HepG2 (cell line): ENCODE measurements around the gene QPCT. TPM values are rescaled to one million over a fixed set of nuclear protein-coding genes. Genes with fewer than 3 reads are reported as not detected.
A peak's percentile ranks its signal among the peaks of the same experiment; 100 is the strongest.

Experiments
- ATAC-seq: fragments of 200-7000 bp; cut with Tn5 transposase; 3 replicates; pipeline ENCODE4 v1.9.1; 2020; ENCODE audit warnings: mild to moderate bottlenecking, moderate library complexity
- BruUV-seq: library from RNA; stranded (reverse); fragments of 400-500 nt; replicated peaks from 2 replicates; lab custom pipeline; 2021; lab: Mats Ljungman, UMichigan
- CTCF ChIA-PET: fragments of 300-600 bp; formaldehyde crosslinking; extraction: SDS; loops from one replicate; lab custom pipeline; 2021; ENCODE audit warnings: low total read pairs, inconsistent platforms, low intra/inter-chr PET ratio; lab: Yijun Ruan, JAX
- POLR2A ChIA-PET: fragments of 350-600 bp; sonication (Branson Sonifier 250); formaldehyde crosslinking; loops from one replicate; lab custom pipeline; 2020; ENCODE audit warnings: antibody characterized with exemption, inconsistent platforms; lab: Yijun Ruan, JAX
- DNase-seq: peaks from one replicate; pipeline ENCODE4 v3.0.0-alpha.2; 2015; ENCODE audit warnings: low spot score
- FAIRE-seq: peaks from 3 replicates; lab custom pipeline; 2011; peaks lifted over from hg19 to GRCh38; lab: Jason Lieb, UNC
- H2AFZ ChIP-seq: one replicate; pipeline ENCODE4 v1.6.1; 2011; ENCODE audit warnings: low read length, inconsistent platforms
- H3K27ac ChIP-seq: fragments of 300-600 bp; 3 replicates; pipeline ENCODE4 v1.8.0; 2011; ENCODE audit warnings: mixed run types, mild to moderate bottlenecking, mixed read lengths, low read length, inconsistent platforms; ENCODE audit not compliant: insufficient read depth; ENCODE audit errors: extremely low read length
- H3K27me3 ChIP-seq, 2 experiments: fragments of 200-600 bp in 1 of 2; 2 replicates in 1 of 2; 3 replicates in 1 of 2; pipeline versions ENCODE4 v1.6.0 to v1.8.0; 2011; ENCODE audit warnings: low read length in 2 of 2, mild to moderate bottlenecking in 2 of 2, moderate library complexity in 2 of 2, inconsistent platforms in 1 of 2; ENCODE audit not compliant: insufficient read depth in 2 of 2, control insufficient read depth in 1 of 2
- H3K36me3 ChIP-seq, 2 experiments: fragments of 200-600 bp in 1 of 2; replicated peaks in 1 of 2; 2 replicates in 1 of 2; 3 replicates in 1 of 2; pipeline versions ENCODE4 v1.5.1 to v1.8.0; 2011; ENCODE audit warnings: low read length in 2 of 2, inconsistent platforms in 1 of 2; ENCODE audit not compliant: insufficient read depth in 2 of 2, control insufficient read depth in 1 of 2
- H3K4me1 ChIP-seq: 2 replicates; pipeline ENCODE4 v1.5.1; 2012; ENCODE audit warnings: low read length, inconsistent platforms; ENCODE audit not compliant: insufficient read depth
- H3K4me2 ChIP-seq: 2 replicates; pipeline ENCODE4 v1.6.0; 2011; ENCODE audit warnings: low read depth, low read length, inconsistent platforms
- H3K4me3 ChIP-seq, 3 experiments: fragments of 200-600 bp in 1 of 3; sonication (generic), shearing (Covaris generic) in 1 of 3; replicated peaks in 1 of 3; 2 replicates each; pipeline ENCODE4 v1.5.1; 2011 to 2016; ENCODE audit warnings: low read length in 3 of 3, inconsistent platforms in 2 of 3, low read depth in 2 of 3, mild to moderate bottlenecking in 2 of 3, control low read depth in 1 of 3, mixed read lengths in 1 of 3; ENCODE audit not compliant: insufficient read depth in 1 of 3
- H3K79me2 ChIP-seq: one replicate; pipeline ENCODE4 v1.6.1; 2011; ENCODE audit warnings: low read length, inconsistent platforms; ENCODE audit not compliant: insufficient read depth
- H3K9ac ChIP-seq: 2 replicates; pipeline ENCODE4 v1.6.0; 2011; ENCODE audit warnings: mild to moderate bottlenecking, low read depth, low read length, inconsistent platforms; ENCODE audit not compliant: insufficient read depth
- H3K9me3 ChIP-seq: 2 replicates; pipeline ENCODE4 v1.5.1; 2012; ENCODE audit warnings: mild to moderate bottlenecking, low read length
- H4K20me1 ChIP-seq: 2 replicates; pipeline ENCODE4 v1.6.0; 2011; ENCODE audit warnings: inconsistent platforms, mild to moderate bottlenecking, low read length, moderate library complexity; ENCODE audit not compliant: insufficient read depth
- ATF6 ChIP-seq: sonication (generic); formaldehyde crosslinking; conservative IDR thresholded peaks from 2 replicates; pipeline ENCODE4 v1.4.0; 2020; ENCODE audit warnings: missing genetic modification reagents
- CBX2 ChIP-seq, 2 experiments: fragments of 200-600 bp in 1 of 2; sonication (generic); formaldehyde crosslinking in 1 of 2; IDR thresholded peaks; 2 replicates each; pipeline versions ENCODE4 v1.7.0 to v1.8.1; 2018 to 2022; ENCODE audit warnings: low read depth in 2 of 2, low read length in 1 of 2, mild to moderate bottlenecking in 1 of 2, missing genetic modification reagents in 1 of 2
- ELF3 ChIP-seq: IDR thresholded peaks from 2 replicates; pipeline ENCODE4 v1.6.1; 2016; ENCODE audit warnings: missing genetic modification reagents, missing compliant biosample characterization
- FOXC1 ChIP-seq: sonication (generic); formaldehyde crosslinking; IDR thresholded peaks from 2 replicates; pipeline ENCODE4 v1.8.0; 2022; ENCODE audit warnings: mild to moderate bottlenecking, missing genetic modification reagents, borderline replicate concordance
- NR2C2 ChIP-seq: sonication (generic); formaldehyde crosslinking; IDR thresholded peaks from 2 replicates; pipeline ENCODE4 v1.4.0; 2020; ENCODE audit warnings: missing genetic modification reagents, mild to moderate bottlenecking, moderate library complexity, borderline replicate concordance
- SIN3B ChIP-seq: fragments of 150-350 bp; IDR thresholded peaks from 2 replicates; pipeline ENCODE4 v1.6.1; 2014; ENCODE audit warnings: low read length
- WGBS: methylation state at CpG from one replicate; pipeline ENCODE4 v1.1.6; 2017; ENCODE audit warnings: low lambda C conversion rate; 5-methylcytosine and 5-hydroxymethylcytosine counted together
- in situ Hi-C: cut with HindIII; loops from 2 replicates; pipeline ENCODE4 v1.10.0; 2017; ENCODE audit warnings: low pct_unique_long_range_greater_than_20kb; ENCODE audit not compliant: extremely low pct_ligation_motif_present
- intact Hi-C: fragments of 100-400 bp; cut with micrococcal nuclease; formaldehyde crosslinking; loops from one replicate; pipeline ENCODE4 v1.10.0; 2022; ENCODE audit not compliant: unreplicated experiment
- polyA plus RNA-seq, 8 experiments: library from polyadenylated mRNA; depleted of rRNA in 3 of 8; stranded (reverse) in 7 of 8; unstranded in 1 of 8; fragments of >200 nt; fragmentation: Illumina TruSeq in 4 of 8; extraction: Trizol in 4 of 8; gene quantifications; 2 replicates each; pipeline versions ENCODE4 v1.2.1 to v1.2.3, GENCODE V29; 2011 to 2016; ENCODE audit warnings: low read depth in 4 of 8, missing spikeins in 1 of 8, mixed read lengths in 1 of 8; ENCODE audit not compliant: insufficient read depth in 1 of 8
- total RNA-seq, 5 experiments: library from RNA; depleted of rRNA; stranded (reverse); fragments of >200 nt; fragmentation: Illumina TruSeq; extraction: Trizol; gene quantifications; 2 replicates each; pipeline ENCODE4 v1.2.3, GENCODE V29; 2016; ENCODE audit warnings: low read depth in 1 of 5

Gene QPCT
- total and polyA plus RNA-seq, 2 of the 13 experiments (the other 11 are each of a cell fraction or from before 2014, with no cell fraction given): 0.77 to 1.2 TPM

GRCh38 chr2:37325625-37326071 is 18.8 kb upstream of the QPCT start (continued):
- TF ChIP-seq ATF6 (CRISPR knock-in tag) (no peak), SIN3B (no peak), NR2C2 (no peak), ELF3 (CRISPR knock-in tag) (no peak)

GRCh38 chr2:37326285-37326684 is 18.1 kb upstream of the QPCT start:
- in situ Hi-C loops (no loop called here), intact Hi-C loops (no loop called here)
- H3K79me2 ChIP-seq: peaks cover 28% of the 10 kb centered on the region
- no peak overlapping the region for H3K4me3 ChIP-seq
- 2% methylated on average over 2 of the region's 2 CpGs for WGBS
- no peaks in the 10 kb centered on the region for H3K9me3 ChIP-seq
- H3K27me3 ChIP-seq: peaks cover 3 to 20% of the 10 kb centered on the region in 2 experiments; a peak in 4 of 5 replicates
- no peak for ATAC-seq
- CTCF ChIA-PET: no interaction called here
- no peak overlapping the region for H3K27ac ChIP-seq
- BruUV-seq: no TSS peak
- no peak overlapping the region for H3K9ac ChIP-seq
- POLR2A ChIA-PET: no interaction called here
- TF ChIP-seq FOXC1 (no peak), CBX2 (IDR thresholded peaks at IDR 0.05; ENCODE audit: low read depth, low read length) (peak; percentile 61; the same call in 1 of the 2 replicates), CBX2 (CRISPR knock-in tag; IDR thresholded peaks at IDR 0.05; ENCODE audit: low read depth) (no peak)
- no peak for FAIRE-seq
- no peaks in the 10 kb centered on the region for H4K20me1 ChIP-seq
- no peak overlapping the region for H2AFZ ChIP-seq
- peaks cover 31% of the 10 kb centered on the region for H3K4me1 ChIP-seq
- no peak overlapping the region for H3K4me2 ChIP-seq
- DNase-seq: no peak
- no peaks in the 10 kb centered on the region for H3K36me3 ChIP-seq
